IMR-90 (cell line): Measurements from ENCODE around the gene DNAJC30. TPM values are rescaled to one million over a fixed set of nuclear protein-coding genes. Genes with fewer than 3 reads are reported as not detected.

Source experiments
- ATAC-seq: fragments of 200-7000 bp; cut with Tn5 transposase; 2 replicates; pipeline ENCODE4 v1.9.1; 2020; ENCODE audit warnings: low read depth, mild to moderate bottlenecking, moderate library complexity
- BruUV-seq: library from RNA; stranded (reverse); fragments of 400-500 nt; replicated peaks from 2 replicates; lab custom pipeline; 2021; lab: Mats Ljungman, UMichigan
- CTCF ChIA-PET: fragments of 300-600 bp; formaldehyde crosslinking; extraction: SDS; loops from one replicate; lab custom pipeline; 2021; ENCODE audit warnings: antibody characterized with exemption; lab: Yijun Ruan, JAX
- POLR2A ChIA-PET: fragments of 300-600 bp; sonication (Branson Sonifier 250); formaldehyde crosslinking; loops from one replicate; lab custom pipeline; 2022; ENCODE audit warnings: antibody characterized with exemption; ENCODE audit not compliant: unreplicated experiment; lab: Charles Lee
- DNase-seq: peaks from one replicate; pipeline ENCODE4 v3.0.0; 2013
- H2AFZ ChIP-seq: replicated peaks from 2 replicates; pipeline ENCODE3; 2013; ENCODE audit warnings: low read length, mild to moderate bottlenecking; ENCODE audit not compliant: poor library complexity
- H2AK5ac ChIP-seq: 2 replicates; pipeline ENCODE4 v1.6.1; 2013; ENCODE audit warnings: low read depth, low read length, inconsistent platforms
- H2AK9ac ChIP-seq: replicated peaks from 2 replicates; pipeline ENCODE3; 2013; ENCODE audit warnings: mild to moderate bottlenecking, low read depth, low read length, moderate library complexity; ENCODE audit not compliant: poor library complexity
- H2BK120ac ChIP-seq: 2 replicates; pipeline ENCODE4 v1.6.1; 2013; ENCODE audit warnings: low read depth, low read length, inconsistent platforms
- H2BK15ac ChIP-seq: 3 replicates; pipeline ENCODE4 v1.6.1; 2013; ENCODE audit warnings: low read depth, low read length, inconsistent platforms
- H2BK20ac ChIP-seq: 2 replicates; pipeline ENCODE4 v1.6.1; 2013; ENCODE audit warnings: low read depth, mild to moderate bottlenecking, inconsistent platforms, low read length, moderate library complexity
- H2BK5ac ChIP-seq: 2 replicates; pipeline ENCODE4 v1.6.1; 2013; ENCODE audit warnings: mild to moderate bottlenecking, low read depth, low read length, inconsistent platforms; ENCODE audit not compliant: poor library complexity, severe bottlenecking
- H3K14ac ChIP-seq: replicated peaks from 2 replicates; pipeline ENCODE4 v1.6.1; 2013; ENCODE audit warnings: low read depth, low read length, inconsistent platforms
- H3K18ac ChIP-seq: 2 replicates; pipeline ENCODE4 v1.6.1; 2013; ENCODE audit warnings: low read depth, low read length, control low read depth
- H3K23ac ChIP-seq: 2 replicates; pipeline ENCODE4 v1.6.1; 2013; ENCODE audit warnings: low read depth, low read length, inconsistent platforms
- H3K27ac ChIP-seq: 2 replicates; pipeline ENCODE4 v1.5.1; 2013; ENCODE audit warnings: mild to moderate bottlenecking, control low read depth, low read length; ENCODE audit not compliant: insufficient read depth
- H3K27me3 ChIP-seq: 2 replicates; pipeline ENCODE4 v1.6.1; 2013; ENCODE audit warnings: low read length; ENCODE audit not compliant: control insufficient read depth, insufficient read depth
- H3K36me3 ChIP-seq: 2 replicates; pipeline ENCODE4 v1.6.1; 2013; ENCODE audit warnings: low read length, mixed read lengths; ENCODE audit not compliant: control insufficient read depth, insufficient read depth
- H3K4ac ChIP-seq: 2 replicates; pipeline ENCODE4 v1.6.1; 2013; ENCODE audit warnings: low read depth, low read length, inconsistent platforms
- H3K4me1 ChIP-seq: 2 replicates; pipeline ENCODE4 v1.6.1; 2013; ENCODE audit warnings: low read length, mixed read lengths; ENCODE audit not compliant: control insufficient read depth, insufficient read depth
- H3K4me2 ChIP-seq: 2 replicates; pipeline ENCODE4 v1.6.1; 2013; ENCODE audit warnings: low read depth, mild to moderate bottlenecking, control low read depth, low read length, moderate library complexity
- H3K4me3 ChIP-seq: 2 replicates; pipeline ENCODE4 v1.5.1; 2013; ENCODE audit warnings: low read depth, mild to moderate bottlenecking, control low read depth, low read length, moderate library complexity; ENCODE audit not compliant: insufficient read depth
- H3K56ac ChIP-seq: 2 replicates; pipeline ENCODE4 v1.6.1; 2013; ENCODE audit warnings: low read length, inconsistent platforms; ENCODE audit not compliant: insufficient read depth; ENCODE audit errors: extremely low read depth
- H3K79me1 ChIP-seq, 2 experiments: 2 replicates each; pipeline ENCODE4 v1.6.1; 2013; ENCODE audit warnings: low read length in 2 of 2, inconsistent platforms in 1 of 2, low read depth in 1 of 2
- H3K9ac ChIP-seq: 2 replicates; pipeline ENCODE4 v1.6.1; 2013; ENCODE audit warnings: low read depth, low read length, control low read depth
- H3K9me1 ChIP-seq: 2 replicates; pipeline ENCODE4 v1.6.1; 2013; ENCODE audit warnings: low read length, inconsistent platforms; ENCODE audit not compliant: insufficient read depth
- H3K9me3 ChIP-seq: 2 replicates; pipeline ENCODE4 v1.6.1; 2013; ENCODE audit warnings: low read length; ENCODE audit not compliant: control insufficient read depth, insufficient read depth
- H4K20me1 ChIP-seq: 2 replicates; pipeline ENCODE4 v1.6.1; 2013; ENCODE audit warnings: low read length, inconsistent platforms; ENCODE audit not compliant: insufficient read depth
- H4K5ac ChIP-seq: 2 replicates; pipeline ENCODE4 v1.6.1; 2013; ENCODE audit warnings: mild to moderate bottlenecking, low read depth, low read length, control low read depth
- H4K8ac ChIP-seq, 2 experiments: 2 replicates each; pipeline ENCODE4 v1.6.1; 2013; ENCODE audit warnings: low read depth in 2 of 2, low read length in 2 of 2, control low read depth in 1 of 2, inconsistent platforms in 1 of 2
- H4K91ac ChIP-seq: 2 replicates; pipeline ENCODE4 v1.6.1; 2013; ENCODE audit warnings: low read depth, low read length, inconsistent platforms; ENCODE audit not compliant: insufficient read depth
- CEBPB ChIP-seq: IDR thresholded peaks from 2 replicates; pipeline ENCODE4 v1.6.1; 2012; ENCODE audit warnings: low read depth, low read length, improper control_type of control experiment
- CHD1 ChIP-seq: IDR thresholded peaks from 2 replicates; pipeline ENCODE4 v1.6.1; 2012; ENCODE audit warnings: low read depth, low read length, improper control_type of control experiment
- ELK1 ChIP-seq: fragments of 150-350 bp; IDR thresholded peaks from 2 replicates; pipeline ENCODE4 v1.6.1; 2016; ENCODE audit warnings: low read depth, mild to moderate bottlenecking, low read length, moderate library complexity, borderline replicate concordance
- MAZ ChIP-seq: IDR thresholded peaks from 2 replicates; pipeline ENCODE4 v1.6.1; 2012; ENCODE audit warnings: low read depth, mild to moderate bottlenecking, low read length, improper control_type of control experiment, moderate library complexity, borderline replicate concordance
- MXI1 ChIP-seq: IDR thresholded peaks from 2 replicates; pipeline ENCODE4 v1.6.1; 2012; ENCODE audit warnings: low read depth, mild to moderate bottlenecking, low read length, moderate library complexity, borderline replicate concordance
- NFE2L2 ChIP-seq: fragments of 150-350 bp; IDR thresholded peaks from 2 replicates; pipeline ENCODE4 v1.6.1; 2016; ENCODE audit warnings: low read depth, mild to moderate bottlenecking, low read length
- RCOR1 ChIP-seq: IDR thresholded peaks from 2 replicates; pipeline ENCODE4 v1.6.1; 2012; ENCODE audit warnings: mild to moderate bottlenecking, low read length, improper control_type of control experiment; ENCODE audit not compliant: insufficient replicate concordance
- WGBS, 2 experiments: methylation state at CpG; one replicate each; pipeline versions ENCODE4 v1.1.5 to v1.1.7; 2013; ENCODE audit warnings: missing lambda C conversion rate in 2 of 2; ENCODE audit not compliant: insufficient read length in 1 of 2; ENCODE audit errors: extremely low coverage in 2 of 2; 5-methylcytosine and 5-hydroxymethylcytosine counted together
- dilution Hi-C: fragments of 300-500 bp; cut with HindIII; formaldehyde crosslinking; loops from one replicate; pipeline ENCODE4 v1.14.3; 2018; ENCODE audit warnings: low sequenced_read_pairs; ENCODE audit not compliant: unreplicated experiment
- in situ Hi-C: fragments of 300-500 bp; cut with MboI; formaldehyde crosslinking; loops from 3 replicates; pipeline ENCODE4 v1.14.3; 2019; ENCODE audit warnings: low sequenced_read_pairs, inconsistent platforms, mixed read lengths
- intact Hi-C: fragments of 100-400 bp; cut with micrococcal nuclease; formaldehyde crosslinking; loops from 2 replicates; pipeline ENCODE4 v1.10.0; 2022
- polyA plus RNA-seq, 3 experiments: library from polyadenylated mRNA; depleted of rRNA; stranded (reverse); fragments of >200 nt; gene quantifications; 2 replicates each; pipeline ENCODE4 v1.2.3, GENCODE V29; 2012; ENCODE audit warnings: low replicate concordance in 1 of 3
- total RNA-seq: library from RNA; depleted of rRNA; stranded (reverse); fragments of >200 nt; gene quantifications from 2 replicates; pipeline ENCODE4 v1.2.3, GENCODE V29; 2012
- TF ChIP-seq, protein P1 (sequence below): fragments of 150-350 bp; IDR thresholded peaks from 2 replicates; pipeline ENCODE4 v1.6.1; 2017; ENCODE audit warnings: mild to moderate bottlenecking, antibody characterized with exemption, low read length, low read depth

DNAJC30 gene
- total and polyA plus RNA-seq, 2 of the 4 experiments (the other 2 are of a cell fraction) = 1.6 to 9.0 TPM

GRCh38 chr7:73726083-73726466, 42.8 kb upstream of the DNAJC30 start:
- Histone ChIP-seq H3K56ac (no peak overlapping the region), H2AK5ac (peak overlapping the region; percentile 65), H3K4ac (no peak overlapping the region), H3K9me1 (no peaks in the 10 kb centered on the region), H3K36me3 (no peaks in the 10 kb centered on the region), H3K4me2 (no peak overlapping the region), H3K79me1 (no peaks in the 10 kb centered on the region), H3K9me3 (no peaks in the 10 kb centered on the region), H3K27me3 (no peaks in the 10 kb centered on the region), H3K4me1 (no peaks in the 10 kb centered on the region), H3K14ac (no peak overlapping the region), H3K27ac (no peak overlapping the region), H4K20me1 (no peaks in the 10 kb centered on the region), H3K4me3 (no peak overlapping the region), H2AFZ (peak overlapping the region; percentile 81), H2AK9ac (no peak overlapping the region), H4K8ac (no peak overlapping the region), H3K9ac (no peak overlapping the region), H2BK15ac (no peak overlapping the region), H2BK120ac (no peak overlapping the region), H2BK20ac (no peak overlapping the region), H2BK5ac (peak overlapping the region; percentile 66), H4K5ac (no peak overlapping the region), H4K91ac (no peak overlapping the region), H3K18ac (no peak overlapping the region), H3K23ac (no peak overlapping the region)
- no peak for TF ChIP-seq RCOR1
- TF ChIP-seq MXI1 = no peak
- no peak for TF ChIP-seq MAZ
- TF ChIP-seq, protein P1, sequence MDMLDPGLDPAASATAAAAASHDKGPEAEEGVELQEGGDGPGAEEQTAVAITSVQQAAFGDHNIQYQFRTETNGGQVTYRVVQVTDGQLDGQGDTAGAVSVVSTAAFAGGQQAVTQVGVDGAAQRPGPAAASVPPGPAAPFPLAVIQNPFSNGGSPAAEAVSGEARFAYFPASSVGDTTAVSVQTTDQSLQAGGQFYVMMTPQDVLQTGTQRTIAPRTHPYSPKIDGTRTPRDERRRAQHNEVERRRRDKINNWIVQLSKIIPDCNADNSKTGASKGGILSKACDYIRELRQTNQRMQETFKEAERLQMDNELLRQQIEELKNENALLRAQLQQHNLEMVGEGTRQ = no peak
- TF ChIP-seq CHD1 = no peak
- TF ChIP-seq ELK1 = no peak
- no peak for TF ChIP-seq CEBPB
- no peak for TF ChIP-seq NFE2L2
- POLR2A ChIA-PET = no interaction called here
- dilution Hi-C loops (no loop called here), intact Hi-C loops (no loop called here), in situ Hi-C loops (no loop called here)
- BruUV-seq = no TSS peak
- ATAC-seq (peak; percentile 9; the same call in 1 of the 2 replicates), DNase-seq (no peak)
- CTCF ChIA-PET = interaction anchor here (1.0 to 1.6 kb wide), 5 partner anchors 94 to 122 kb away, joined by 3 to 9 read pairs (median 6); partner anchors contain the start of gene MLXIPL
- WGBS, 2 experiments = no CpG with 5 or more reads among the region's 1 CpG
